H54 (cell line): ENCODE data around the gene DSCAML1.

Source experiments
- DNase-seq: peaks from one replicate; pipeline ENCODE4 v3.0.0; 2011; ENCODE audit warnings: low spot score, mixed read lengths; ENCODE audit not compliant: insufficient read length
- FAIRE-seq: peaks from 3 replicates; lab custom pipeline; 2011; peaks lifted over from hg19 to GRCh38; lab: Jason Lieb, UNC
- POLR2A ChIP-seq: IDR thresholded peaks from 2 replicates; pipeline ENCODE4 v1.6.1; 2011; ENCODE audit warnings: low read depth, mild to moderate bottlenecking, low read length

The DSCAML1 gene

GRCh38 chr11:117519170-117519569, 277.8 kb downstream of the DSCAML1 start:
- no peak for DNase-seq
- FAIRE-seq, result no peak
- TF ChIP-seq POLR2A, result no peak

- DNase-seq (no peak), FAIRE-seq (no peak)
- no peak for TF ChIP-seq POLR2A
Measured at GRCh38 chr11:117518455-117518854, 278.6 kb downstream of the DSCAML1 start.

DNA sequence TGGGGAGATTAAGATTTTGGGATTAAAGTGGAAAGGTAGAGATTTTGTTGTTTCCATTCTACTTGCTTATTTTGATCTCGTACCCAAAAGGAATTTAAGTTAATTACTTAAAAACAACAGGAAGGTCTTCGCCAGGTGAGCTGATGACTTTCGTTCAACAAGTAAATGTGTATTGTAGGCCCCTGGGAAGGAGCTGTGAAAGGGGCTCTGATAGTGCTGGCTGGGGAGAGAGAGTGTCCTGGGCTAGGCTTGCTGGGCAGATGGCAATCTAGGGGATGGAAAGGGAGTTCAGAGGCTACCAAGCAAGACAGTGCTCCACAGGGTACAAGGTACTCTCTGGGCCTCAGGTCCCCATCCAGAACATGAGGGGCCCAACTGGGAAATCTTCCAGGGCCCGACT, 279.9 kb downstream of the DSCAML1 start:
- no peak for DNase-seq
- TF ChIP-seq POLR2A, result no peak
- FAIRE-seq, result no peak

GRCh38 chr11:117515892-117516787, 280.9 kb downstream of the DSCAML1 start:
- FAIRE-seq, result no peak
- TF ChIP-seq POLR2A, result no peak
- DNase-seq, result no peak

GRCh38 chr11:117514256-117514655, 282.8 kb downstream of the DSCAML1 start:
- FAIRE-seq, result no peak
- TF ChIP-seq POLR2A, result no peak

GRCh38 chr11:117513666-117514065, 283.4 kb downstream of the DSCAML1 start:
- TF ChIP-seq POLR2A, result no peak
- DNase-seq (no peak), FAIRE-seq (no peak)

More at GRCh38 chr11:117514256-117514655, 282.8 kb downstream of the DSCAML1 start:
- DNase-seq, result no peak

GRCh38 chr11:117511931-117512539, 285.0 kb downstream of the DSCAML1 start:
- DNase-seq (no peak), FAIRE-seq (no peak)
- TF ChIP-seq POLR2A, result no peak

- DNase-seq, result no peak
- FAIRE-seq, result no peak
- TF ChIP-seq POLR2A, result no peak
Measured at GRCh38 chr11:117511483-117511930, 285.5 kb downstream of the DSCAML1 start.

DNA sequence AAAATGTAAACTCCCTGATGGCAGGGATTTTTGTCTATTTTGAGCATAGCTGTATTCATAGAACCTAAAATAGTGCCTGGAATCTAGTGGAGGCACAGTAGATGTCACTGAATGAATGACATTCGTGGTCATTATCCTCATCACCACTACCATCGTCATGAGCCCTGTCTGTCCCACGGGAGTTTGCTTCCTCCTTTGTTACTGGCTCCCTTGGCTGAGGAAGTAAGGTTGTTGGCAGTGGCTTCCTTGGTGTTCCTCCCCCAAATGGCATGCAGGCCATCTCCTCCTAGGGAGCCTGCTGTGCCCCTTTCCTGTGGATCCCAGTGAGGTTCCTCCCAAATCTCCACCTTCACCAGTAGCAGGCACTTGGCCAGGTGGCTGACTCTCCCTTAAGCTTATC, 286.4 kb downstream of the DSCAML1 start:
- FAIRE-seq (no peak), DNase-seq (no peak)
- TF ChIP-seq POLR2A, result no peak

GRCh38 chr11:117509543-117509942, 287.5 kb downstream of the DSCAML1 start:
- DNase-seq, result no peak
- no peak for TF ChIP-seq POLR2A
- no peak for FAIRE-seq

DNA sequence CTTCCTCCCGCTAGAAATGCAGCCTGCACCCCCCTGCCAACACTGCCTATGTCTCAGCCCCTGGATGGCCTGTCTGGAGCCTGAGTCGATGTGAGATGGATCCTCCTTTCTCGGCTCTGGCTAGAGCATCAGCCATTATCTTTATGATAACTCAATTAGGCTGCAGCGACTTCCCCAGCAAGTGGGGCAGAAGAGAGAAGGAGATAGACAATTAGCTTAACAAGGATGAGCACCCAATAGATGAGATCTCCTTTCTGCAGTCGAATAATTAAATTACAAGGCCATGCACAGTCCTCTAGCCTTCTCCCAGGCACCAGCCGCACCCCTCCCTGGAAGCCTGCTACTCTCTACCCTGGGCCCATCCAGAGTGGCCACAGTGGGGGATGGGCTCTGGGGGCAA, 290.0 kb downstream of the DSCAML1 start:
- no peak for TF ChIP-seq POLR2A
- FAIRE-seq (no peak), DNase-seq (no peak)

GRCh38 chr11:117505285-117505970, 291.6 kb downstream of the DSCAML1 start:
- no peak for FAIRE-seq
- TF ChIP-seq POLR2A, result no peak
- no peak for DNase-seq

GRCh38 chr11:117502779-117503100, 294.3 kb downstream of the DSCAML1 start:
- FAIRE-seq, result no peak
- TF ChIP-seq POLR2A, result no peak
- DNase-seq, result no peak
